Aorta (tissue), 5 donors: ENCODE results near the gene SLC9C2. TPM values are rescaled to one million over a fixed set of nuclear protein-coding genes. Genes with fewer than 3 reads are reported as not detected.
"Not testable (repeated sequence)": the region's sequence is repeated elsewhere in the genome, so short reads cannot be mapped to it uniquely, and the experiment has no call there.

Experiments used
- ATAC-seq: fragments of 200-7000 bp; cut with Tn5 transposase; one replicate; pipeline ENCODE4 v1.9.1; 2022; ENCODE audit warnings: moderate library complexity; ENCODE audit not compliant: low FRiP score
- DNase-seq, 2 donors: peaks; one replicate each; pipeline ENCODE4 v3.0.0-alpha.2; 2020
- H3K27ac ChIP-seq, 2 donors: one replicate each; pipeline ENCODE4 v1.5.1; 2013; ENCODE audit warnings: low read length in 2 of 2, mild to moderate bottlenecking in 2 of 2, moderate library complexity in 2 of 2, control low read depth in 1 of 2, inconsistent platforms in 1 of 2, low read depth in 1 of 2
- H3K27me3 ChIP-seq, 2 donors: one replicate each; pipeline ENCODE4 v1.6.1; 2013; ENCODE audit warnings: control low read depth in 1 of 2, low read length in 1 of 2, mild to moderate bottlenecking in 1 of 2, moderate library complexity in 1 of 2; ENCODE audit not compliant: insufficient read depth in 2 of 2, control insufficient read depth in 1 of 2
- H3K36me3 ChIP-seq, 2 donors: one replicate each; pipeline ENCODE4 v1.6.1; 2013; ENCODE audit warnings: control low read depth in 1 of 2, low read length in 1 of 2, mild to moderate bottlenecking in 1 of 2; ENCODE audit not compliant: insufficient read depth in 2 of 2, control insufficient read depth in 1 of 2
- H3K4me1 ChIP-seq, 2 donors: one replicate each; pipeline ENCODE4 v1.6.1; 2013; ENCODE audit warnings: low read length in 2 of 2, control low read depth in 1 of 2, mild to moderate bottlenecking in 1 of 2, moderate library complexity in 1 of 2; ENCODE audit not compliant: insufficient read depth in 2 of 2, control insufficient read depth in 1 of 2
- H3K4me3 ChIP-seq, 2 donors: one replicate each; pipeline ENCODE4 v1.5.1; 2013; ENCODE audit warnings: low read length in 2 of 2, control low read depth in 1 of 2, mild to moderate bottlenecking in 1 of 2
- H3K9me3 ChIP-seq: one replicate; pipeline ENCODE4 v1.6.1; 2013; ENCODE audit warnings: mild to moderate bottlenecking, low read length; ENCODE audit not compliant: control insufficient read depth
- WGBS, 2 donors: extraction: QIAGEN DNeasy Blood & Tissue Kit; methylation state at CpG; one replicate each; pipeline ENCODE4 v1.1.7; 2013; 5-methylcytosine and 5-hydroxymethylcytosine counted together
- intact Hi-C, 2 donors: fragments of 100-400 bp; cut with DNase I; formaldehyde crosslinking; loops; one replicate each; pipeline versions ENCODE4 v1.14.2 to v1.15.0; 2022
- polyA plus RNA-seq, 2 donors: library from polyadenylated mRNA; stranded (reverse); fragments of 200-250 nt; gene quantifications; one replicate each; pipeline ENCODE4 v1.2.3, GENCODE V29; 2013
- total RNA-seq, 2 donors: library from RNA; stranded (reverse); fragmentation: NEBNext Ultra II Directional; extraction: Animal tissue kit (Norgen Biotek cat#: 25700); gene quantifications; one replicate each; pipeline ENCODE4 v1.2.1, GENCODE V29; 2021
- donor health status: healthy with polysubstance abuse.
- donor health status: Bipolar disorder and iron deficiency.
- donor health status: DM: no; HTN: no; CAD: no.
- donor health status: DM: no; HTN: no; CAD: no.
- donor health status: DM: yes; HTN: yes; CAD: no.

SLC9C2 gene
- total and polyA plus RNA-seq, 4 donors = not detected

DNA sequence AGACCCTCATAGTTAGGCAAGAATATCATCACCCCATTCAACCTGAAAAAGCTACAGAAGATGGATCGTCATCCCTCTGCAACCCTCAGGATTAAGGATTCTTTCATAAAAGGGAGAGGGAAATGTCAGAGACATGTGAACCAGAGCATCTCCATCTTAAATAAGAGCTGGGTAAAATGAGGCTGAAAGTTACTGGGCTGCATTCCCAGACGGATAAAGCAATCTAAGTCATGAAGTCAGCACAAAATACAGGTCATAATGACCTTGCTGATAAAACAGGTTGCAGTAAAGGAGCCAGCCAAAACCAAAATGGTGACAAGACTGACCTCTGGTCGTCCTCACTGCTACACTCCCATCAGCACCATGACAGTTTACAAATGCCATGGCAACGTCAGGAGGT, 103.1 kb downstream of the SLC9C2 start:
- Histone ChIP-seq H3K9me3 (no peaks in the 10 kb centered on the region), H3K4me3 (no peak overlapping the region), H3K4me1 (no peaks in the 10 kb centered on the region), H3K36me3 (no peaks in the 10 kb centered on the region), H3K27me3 (peaks cover 0 to under 1% of the 10 kb centered on the region in 2 donors), H3K27ac (no peak overlapping the region)
- DNase-seq (no peak), ATAC-seq (no peak)
- intact Hi-C loops = no loop called here
- 71 to 77% methylated on average over 4 of the region's 4 CpGs for WGBS, 2 donors

- no peaks in the 10 kb centered on the region for H3K36me3 ChIP-seq
- ATAC-seq (no peak), DNase-seq (no peak)
- H3K4me1 ChIP-seq = no peaks in the 10 kb centered on the region
- H3K27me3 ChIP-seq = no peaks in the 10 kb centered on the region
- no peak overlapping the region for H3K4me3 ChIP-seq
- WGBS, 2 donors = 90 to 98% methylated on average over 2 of the region's 2 CpGs
- no peaks in the 10 kb centered on the region for H3K9me3 ChIP-seq
- intact Hi-C loops = no loop called here
- no peak overlapping the region for H3K27ac ChIP-seq
Observed at GRCh38 chr1:173496757-173497320, 106.0 kb downstream of the SLC9C2 start.

- intact Hi-C loops = no loop called here
- Histone ChIP-seq H3K27ac (no peak overlapping the region), H3K36me3 (no peaks in the 10 kb centered on the region), H3K27me3 (no peaks in the 10 kb centered on the region), H3K9me3 (no peaks in the 10 kb centered on the region), H3K4me3 (no peak overlapping the region), H3K4me1 (no peaks in the 10 kb centered on the region)
- DNase-seq (no peak), ATAC-seq (no peak)
- WGBS, 2 donors = 75 to 94% methylated on average over 8 of the region's 8 CpGs
Observed at GRCh38 chr1:173495609-173496267, 107.1 kb downstream of the SLC9C2 start.

DNA sequence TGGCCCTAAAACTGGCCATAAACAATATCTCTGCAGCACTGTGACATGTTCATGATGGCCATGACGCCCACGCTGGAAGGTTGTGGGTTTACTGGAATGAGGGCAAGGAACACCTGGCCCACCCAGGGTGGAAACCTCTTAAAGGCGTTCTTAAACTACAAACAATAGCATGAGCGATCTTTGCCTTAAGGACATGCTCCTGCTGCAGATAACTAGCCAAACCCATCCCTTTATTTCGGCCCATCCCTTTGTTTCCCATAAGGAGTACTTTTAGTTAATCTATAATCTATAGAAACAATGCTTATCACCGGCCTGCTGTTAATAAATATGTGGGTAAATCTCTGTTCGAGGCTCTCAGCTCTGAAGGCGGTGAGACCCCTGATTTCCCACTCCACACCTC, 109.7 kb downstream of the SLC9C2 start:
- ATAC-seq, intact Hi-C loops, H3K27ac ChIP-seq, H3K9me3 ChIP-seq, H3K27me3 ChIP-seq, H3K4me3 ChIP-seq, H3K36me3 ChIP-seq, DNase-seq, H3K4me1 ChIP-seq: not testable (repeated sequence)
- 95 to 97% methylated on average over 8 of the region's 8 CpGs for WGBS, 2 donors

DNA sequence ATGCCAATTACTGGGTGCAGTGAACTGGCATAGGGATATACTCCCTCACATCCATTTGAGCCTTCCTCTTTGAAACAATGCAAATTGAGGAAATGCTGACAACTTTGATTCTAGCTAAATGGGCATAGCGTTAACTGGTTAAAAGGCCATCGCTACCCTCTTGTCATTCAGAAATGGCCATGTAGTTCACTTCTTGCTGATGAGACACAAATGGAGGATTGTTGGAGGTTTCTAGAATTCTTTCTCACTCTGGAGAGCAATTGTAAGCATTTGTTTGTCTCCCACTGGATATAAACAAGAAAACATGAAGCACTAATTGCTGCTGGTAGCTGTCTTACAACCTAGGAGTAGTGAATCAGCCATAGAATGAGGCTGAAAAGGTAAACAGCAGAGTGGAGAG, 111.4 kb downstream of the SLC9C2 start:
- Histone ChIP-seq H3K4me1 (no peaks in the 10 kb centered on the region), H3K36me3 (peaks cover 8 to 13% of the 10 kb centered on the region in 2 donors), H3K4me3 (no peak overlapping the region), H3K27ac (no peak overlapping the region), H3K9me3 (no peaks in the 10 kb centered on the region), H3K27me3 (no peaks in the 10 kb centered on the region)
- ATAC-seq (no peak), DNase-seq (no peak)
- intact Hi-C loops = no loop called here
- 96 to 97% methylated on average over 2 of the region's 2 CpGs for WGBS, 2 donors

DNA sequence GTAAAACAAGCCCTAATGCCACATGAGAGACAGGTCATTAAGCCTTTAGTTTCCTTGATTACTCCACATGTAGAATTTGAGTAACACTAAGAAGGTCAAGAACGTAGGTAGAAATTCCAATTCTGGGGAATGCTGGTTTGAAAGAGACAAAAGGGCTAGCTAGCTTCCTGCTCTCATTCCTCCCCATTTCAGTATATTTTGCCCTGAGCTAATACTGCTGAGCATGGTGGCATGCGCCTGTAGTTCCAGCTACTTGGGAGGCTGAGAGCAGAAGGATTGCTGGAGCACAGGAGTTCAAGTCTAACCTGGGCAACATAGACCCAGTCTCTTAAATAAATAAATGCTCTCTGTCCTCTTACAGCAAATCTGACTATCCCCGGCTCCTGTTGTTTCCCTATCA, 112.9 kb downstream of the SLC9C2 start:
- ATAC-seq (no peak), DNase-seq (no peak)
- Histone ChIP-seq H3K4me3 (no peak overlapping the region), H3K4me1 (no peaks in the 10 kb centered on the region), H3K9me3 (no peaks in the 10 kb centered on the region), H3K27me3 (no peaks in the 10 kb centered on the region), H3K27ac (no peak overlapping the region), H3K36me3 (peaks cover 12 to 13% of the 10 kb centered on the region in 2 donors)
- intact Hi-C loops = no loop called here
- 93 to 94% methylated on average over 3 of the region's 3 CpGs for WGBS, 2 donors

DNA sequence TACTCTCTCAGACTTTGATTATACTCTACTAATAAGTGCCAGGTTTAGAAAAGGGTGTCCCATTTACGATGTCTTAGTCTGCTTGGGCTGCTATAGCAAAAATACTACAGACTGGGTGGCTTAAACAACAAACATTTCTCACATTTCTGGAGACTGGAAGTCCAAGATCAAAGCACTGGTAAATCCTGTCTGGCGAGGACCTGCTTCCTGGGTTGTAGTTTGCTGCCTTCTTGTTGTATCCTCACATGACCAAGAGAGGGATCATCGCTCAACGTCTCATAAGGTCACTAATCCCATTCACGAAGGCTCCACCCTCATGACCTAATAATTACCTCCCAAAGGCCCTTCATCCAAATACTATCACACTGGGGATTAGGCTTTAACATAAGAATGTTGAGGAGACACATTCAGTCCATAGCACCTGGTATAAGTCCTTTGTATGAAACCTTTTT, 113.7 kb downstream of the SLC9C2 start:
- no peak overlapping the region for H3K4me3 ChIP-seq
- no peaks in the 10 kb centered on the region for H3K27me3 ChIP-seq
- no peak overlapping the region for H3K27ac ChIP-seq
- no peaks in the 10 kb centered on the region for H3K4me1 ChIP-seq
- H3K9me3 ChIP-seq = no peaks in the 10 kb centered on the region
- intact Hi-C loops = no loop called here
- WGBS, 2 donors = 95 to 96% methylated on average over 5 of the region's 5 CpGs
- DNase-seq (no peak), ATAC-seq (no peak)
- H3K36me3 ChIP-seq = peaks cover 12 to 13% of the 10 kb centered on the region in 2 donors

- ATAC-seq (no peak), DNase-seq (no peak)
- no peaks in the 10 kb centered on the region for H3K4me1 ChIP-seq
- H3K4me3 ChIP-seq = no peak overlapping the region
- no peaks in the 10 kb centered on the region for H3K9me3 ChIP-seq
- peaks cover 12 to 14% of the 10 kb centered on the region in 2 donors for H3K36me3 ChIP-seq
- 84 to 88% methylated on average over 2 of the region's 2 CpGs for WGBS, 2 donors
- no peak overlapping the region for H3K27ac ChIP-seq
- intact Hi-C loops = no loop called here
- H3K27me3 ChIP-seq = no peaks in the 10 kb centered on the region
Observed at GRCh38 chr1:173488001-173488400, 114.9 kb downstream of the SLC9C2 start.

DNA sequence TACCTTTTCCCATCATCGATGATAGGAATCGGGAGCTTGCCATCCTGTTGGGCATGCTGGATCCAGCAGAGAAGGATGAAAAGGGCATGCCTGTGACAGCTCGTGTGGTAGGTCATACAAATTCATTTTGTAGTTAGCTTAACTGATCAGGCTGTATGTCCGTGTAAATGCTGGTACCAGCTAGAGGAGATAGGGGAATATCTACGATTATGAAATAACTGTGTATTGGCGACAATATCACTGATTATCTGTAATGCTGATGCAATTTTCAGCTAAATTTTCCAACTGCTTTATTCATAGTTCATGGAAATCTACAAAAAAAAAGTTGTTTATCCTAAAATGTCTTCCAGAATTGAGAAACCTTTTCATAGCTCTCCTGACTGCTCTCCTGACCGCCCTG, 117.5 kb downstream of the SLC9C2 start:
- 92 to 95% methylated on average over 7 of the region's 7 CpGs for WGBS, 2 donors
- Histone ChIP-seq H3K9me3 (no peaks in the 10 kb centered on the region), H3K4me1 (no peaks in the 10 kb centered on the region), H3K36me3 (peaks cover 16 to 21% of the 10 kb centered on the region in 2 donors), H3K27ac (no peak overlapping the region), H3K4me3 (no peak overlapping the region), H3K27me3 (no peaks in the 10 kb centered on the region)
- intact Hi-C loops = no loop called here
- DNase-seq = no peak
- ATAC-seq = no peak
